ENCODE measurements around the gene RGS7. TPM values are rescaled to one million over a fixed set of nuclear protein-coding genes. Genes with fewer than 3 reads are reported as not detected.

The RGS7 gene
- total RNA-seq, 1 experiment from 2014 or later = 1.5 TPM

GRCh38 chr1:241139047-241139446 lies 218.0 kb downstream of the RGS7 start:
- H3K4me1 Mint-ChIP-seq = peaks cover 6 to 7% of the 10 kb centered on the region in 2 experiments
- Histone ChIP-seq H3K23me2 (ENCODE audit: insufficient read length, low read depth, low read length, poor library complexity, severe bottlenecking) (no peaks in the 10 kb centered on the region), H3K14ac (ENCODE audit: insufficient read depth, low read length) (no peak overlapping the region), H3K4me1 (ENCODE audit: insufficient read depth, low read length) (no peaks in the 10 kb centered on the region; the same call in 1 of the 2 replicates), H2BK12ac (ENCODE audit: insufficient read length, low read depth, low read length) (no peak overlapping the region), H3K4ac (ENCODE audit: low read depth, low read length) (no peak overlapping the region), H3K27ac (ENCODE audit: insufficient read length, low read depth, low read length) (no peak overlapping the region), H3K9me3 (ENCODE audit: control insufficient read depth, low read depth, low read length) (no peaks in the 10 kb centered on the region), H3K18ac (ENCODE audit: insufficient read length, low read depth, low read length) (no peak overlapping the region), H2AK5ac (ENCODE audit: insufficient read length, low read length) (no peak overlapping the region), H2BK120ac (ENCODE audit: low read depth, low read length, poor library complexity, severe bottlenecking) (no peak overlapping the region), H2BK5ac (ENCODE audit: insufficient read length, low read length) (no peak overlapping the region), H4K8ac (replicated peaks; ENCODE audit: insufficient read length, low read depth, low read length) (no peak overlapping the region), H4K5ac (ENCODE audit: insufficient read length, low read depth, low read length) (no peak overlapping the region), H4K91ac (ENCODE audit: insufficient read length, low read depth, low read length) (no peak overlapping the region), H3K9ac (ENCODE audit: extremely low read depth, insufficient read length, low read length) (no peak overlapping the region), H2AFZ (ENCODE audit: low read length) (no peak overlapping the region), H3K23ac (ENCODE audit: insufficient read length, low read depth, low read length) (no peak overlapping the region), H3K4me2 (ENCODE audit: insufficient read depth, insufficient read length, low read length) (no peak overlapping the region), H3K27me3 (ENCODE audit: insufficient read depth, low read length) (no peaks in the 10 kb centered on the region), H3K79me1 (ENCODE audit: insufficient read depth, low read depth, low read length, poor library complexity, severe bottlenecking) (no peaks in the 10 kb centered on the region), H2BK20ac (ENCODE audit: low read depth, low read length, poor library complexity, severe bottlenecking) (no peak overlapping the region), H3T11ph (ENCODE audit: low read length) (no peak overlapping the region), H4K20me1 (ENCODE audit: control insufficient read depth, insufficient read depth, insufficient read length) (no peaks in the 10 kb centered on the region), H3K56ac (ENCODE audit: insufficient read length, low read depth, low read length) (no peak overlapping the region), H3K79me2 (ENCODE audit: insufficient read depth, low read length) (no peaks in the 10 kb centered on the region), H2BK15ac (ENCODE audit: low read depth, low read length) (no peak overlapping the region)
- H3K4me3 Mint-ChIP-seq = no peak overlapping the region
- no peak overlapping the region for H3K27ac Mint-ChIP-seq
- H3K27me3 Mint-ChIP-seq (ENCODE audit: low read depth) = no peaks in the 10 kb centered on the region
- no peak for DNase-seq
- H3K36me3 Mint-ChIP-seq (ENCODE audit: insufficient read depth in 1 of 3, low read depth in 3 of 3) = peaks cover 21 to 27% (median 24%) of the 10 kb centered on the region in 3 experiments
- WGBS (ENCODE audit: extremely low coverage, insufficient read length, low lambda C conversion rate) = no CpG with 5 or more reads among the region's 1 CpG
- TF ChIP-seq CTCF (conservative IDR thresholded peaks at IDR 0.05) = no peak
- H3K9me3 Mint-ChIP-seq = peaks cover 26 to 29% of the 10 kb centered on the region in 2 experiments
